Activated naive CD8-positive, alpha-beta T cell treated with anti-CD3 and anti-CD28 coated beads, Interleukin-2, amount 50 U/mL, for 16 hours (primary cell): ENCODE measurements around the gene CSRP2.

Experiments
- DNase-seq: peaks from one replicate; pipeline ENCODE4 v3.0.0-alpha.2; 2020; ENCODE audit warnings: low read depth, low spot score

CSRP2 gene

DNA sequence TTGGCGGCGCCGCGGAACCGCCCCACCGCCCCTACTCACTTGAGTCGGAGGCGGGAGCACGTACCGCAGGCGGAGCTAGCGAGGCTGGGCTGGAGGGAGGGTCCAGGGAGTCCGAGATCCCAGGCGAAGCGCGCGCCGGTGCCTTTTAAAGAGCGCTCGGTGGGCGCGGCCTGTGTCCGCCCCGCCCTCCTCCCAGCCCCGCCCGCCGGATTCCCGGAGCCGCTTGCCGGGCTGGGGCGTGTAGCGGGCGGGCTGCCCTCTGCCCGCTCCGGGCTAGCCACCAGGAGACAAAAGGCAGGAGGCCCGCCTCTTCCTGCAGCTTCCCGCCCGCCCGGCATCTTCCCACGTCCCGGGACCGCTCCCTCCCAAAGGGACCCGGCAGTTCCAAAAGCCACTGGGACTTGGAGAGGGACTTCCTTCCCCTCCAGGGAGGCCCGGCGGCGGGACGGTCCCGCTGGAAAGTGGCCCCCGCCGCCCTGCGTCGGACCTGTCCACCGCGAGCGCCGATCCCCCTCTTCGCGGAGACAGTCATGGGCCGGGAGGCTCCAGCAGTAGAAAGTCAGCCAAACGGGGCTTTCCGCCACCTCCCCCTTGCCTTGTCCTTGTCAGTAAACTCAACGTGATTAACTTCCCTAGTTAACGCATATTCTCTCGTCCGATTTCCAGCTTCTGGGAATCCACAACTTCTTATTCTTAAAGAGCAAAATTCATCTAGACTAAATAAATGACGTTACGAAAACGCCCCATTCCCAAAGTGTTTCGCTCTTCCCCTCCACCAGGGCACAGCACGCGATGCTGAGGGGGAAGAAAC lies at the start of gene CSRP2:
Gene CSRP2, minus strand, starts transcription at position 121 of the 811 bp plus-strand sequence. CDS start 12,759 bp downstream, outside the sequence.
- peak; percentile 12 for DNase-seq

DNA sequence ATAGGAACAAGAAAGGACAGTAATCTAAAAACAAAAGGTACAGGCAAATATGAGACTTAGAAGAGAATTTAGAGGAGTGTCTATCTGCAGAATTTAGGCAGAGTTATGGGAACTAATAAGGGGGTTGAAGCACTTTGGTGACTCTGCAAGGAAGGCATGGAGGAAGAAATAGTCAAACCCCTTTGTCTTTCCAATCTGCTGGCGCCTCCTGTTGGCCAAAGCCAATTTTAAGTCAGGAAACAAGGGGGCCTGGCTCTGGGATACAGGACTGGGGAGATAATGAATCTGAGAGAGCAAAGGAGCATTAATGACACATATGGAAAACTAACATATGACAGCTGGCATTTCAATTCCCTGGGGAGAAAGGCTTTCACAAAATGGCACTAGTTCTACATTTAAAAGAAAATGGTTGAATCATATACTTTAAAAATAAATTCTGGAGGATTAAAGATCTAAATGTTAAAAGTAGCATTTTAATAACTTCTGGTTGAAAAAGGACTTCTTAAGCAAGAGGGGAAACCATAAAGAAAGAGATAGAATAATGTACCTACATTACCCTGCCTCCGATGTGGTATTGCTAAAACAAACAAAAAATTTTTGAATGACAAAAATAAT lies 48.5 kb upstream of the CSRP2 start:
- DNase-seq: no peak

DNA sequence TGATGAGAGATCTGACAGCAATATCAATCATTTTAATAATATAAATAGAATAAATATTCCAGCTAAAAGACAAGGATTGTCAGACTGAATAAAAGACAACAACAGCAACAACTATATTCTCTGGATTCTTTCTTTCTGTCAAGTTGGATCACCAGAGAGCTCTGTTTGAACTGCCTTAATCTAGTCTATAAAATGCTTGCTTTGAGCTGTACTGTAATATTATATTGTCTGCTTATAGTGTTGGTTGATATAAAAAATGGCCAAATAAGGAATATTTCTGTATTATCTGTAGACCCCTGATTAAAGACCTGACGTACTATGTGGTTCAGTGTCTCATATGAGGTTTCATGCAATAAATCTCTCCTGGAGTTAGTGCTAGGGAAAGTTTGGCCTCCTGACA lies 46.3 kb upstream of the CSRP2 start:
- DNase-seq: no peak

DNA sequence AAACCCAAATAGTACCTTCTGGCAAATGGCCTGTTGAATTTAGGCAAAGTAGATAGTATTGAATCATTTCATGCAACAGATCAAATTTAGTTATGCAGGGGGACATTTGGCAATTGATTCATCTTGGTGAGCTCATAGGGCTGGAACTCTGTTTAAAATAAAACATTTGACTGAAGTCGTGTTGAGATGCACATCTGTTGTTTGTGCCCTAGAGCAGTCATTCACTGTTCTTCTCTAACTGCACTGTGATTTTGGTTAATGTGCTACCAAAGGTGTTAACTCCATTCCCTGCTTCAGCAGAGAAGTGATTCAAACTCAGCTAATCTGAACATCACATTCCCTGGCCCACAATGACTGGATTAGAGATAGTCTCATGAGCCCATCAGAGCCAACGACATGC lies 44.0 kb upstream of the CSRP2 start:
- no peak for DNase-seq

DNA sequence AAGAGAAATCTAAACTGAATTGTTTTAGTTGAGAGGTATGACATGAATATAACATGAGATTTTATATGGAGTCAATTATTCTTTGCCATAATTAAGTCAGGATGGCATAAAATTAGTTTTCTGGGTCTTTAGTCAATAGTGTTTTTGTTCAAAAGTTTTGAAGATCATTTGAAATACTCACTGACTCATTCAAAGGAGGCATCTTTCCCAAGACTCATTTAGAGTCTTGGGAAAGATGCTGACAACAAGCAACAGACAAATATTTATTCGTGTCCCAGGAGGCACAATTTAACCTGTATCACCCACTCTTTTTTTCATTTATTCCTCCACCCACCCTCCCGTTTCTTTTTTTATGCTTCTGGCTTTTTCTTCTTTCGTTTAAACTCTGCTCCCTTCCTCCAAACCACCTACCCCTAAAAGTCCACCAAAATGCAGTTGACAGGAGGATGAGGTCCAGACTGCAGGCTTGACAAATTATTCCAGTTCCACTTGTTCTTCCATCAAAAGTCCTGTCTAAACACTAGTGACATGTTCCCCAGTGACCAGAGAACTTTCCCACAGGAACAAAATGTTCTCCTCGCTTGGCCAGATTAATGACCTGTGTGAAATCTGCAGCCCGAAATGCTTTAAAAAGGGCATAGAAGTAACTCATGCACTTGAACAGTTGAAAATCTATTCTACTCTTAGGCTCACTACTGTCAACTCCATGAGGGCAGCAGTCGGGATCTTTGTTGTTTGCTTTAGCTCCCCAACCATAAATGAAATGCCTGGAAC lies 43.3 kb upstream of the CSRP2 start:
- no peak for DNase-seq

DNA sequence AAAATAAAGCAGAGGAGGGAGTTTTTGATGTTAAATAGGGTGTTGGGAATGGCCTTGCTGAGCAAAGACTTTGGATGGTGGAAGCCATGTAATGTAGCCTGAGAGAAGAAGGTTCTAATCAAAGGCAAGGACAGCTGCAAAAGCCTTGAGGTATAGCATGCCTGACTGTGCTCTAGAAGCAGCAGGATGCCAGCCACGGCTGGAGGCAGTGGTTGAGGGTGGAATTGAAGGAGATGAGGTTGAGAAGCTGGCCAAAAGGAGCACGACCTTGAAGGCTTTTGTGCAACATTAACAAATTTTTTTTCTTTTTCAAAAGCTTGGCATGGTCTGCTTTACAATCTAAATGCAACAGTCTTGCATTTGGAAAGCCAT lies 42.3 kb upstream of the CSRP2 start:
- DNase-seq: no peak

DNA sequence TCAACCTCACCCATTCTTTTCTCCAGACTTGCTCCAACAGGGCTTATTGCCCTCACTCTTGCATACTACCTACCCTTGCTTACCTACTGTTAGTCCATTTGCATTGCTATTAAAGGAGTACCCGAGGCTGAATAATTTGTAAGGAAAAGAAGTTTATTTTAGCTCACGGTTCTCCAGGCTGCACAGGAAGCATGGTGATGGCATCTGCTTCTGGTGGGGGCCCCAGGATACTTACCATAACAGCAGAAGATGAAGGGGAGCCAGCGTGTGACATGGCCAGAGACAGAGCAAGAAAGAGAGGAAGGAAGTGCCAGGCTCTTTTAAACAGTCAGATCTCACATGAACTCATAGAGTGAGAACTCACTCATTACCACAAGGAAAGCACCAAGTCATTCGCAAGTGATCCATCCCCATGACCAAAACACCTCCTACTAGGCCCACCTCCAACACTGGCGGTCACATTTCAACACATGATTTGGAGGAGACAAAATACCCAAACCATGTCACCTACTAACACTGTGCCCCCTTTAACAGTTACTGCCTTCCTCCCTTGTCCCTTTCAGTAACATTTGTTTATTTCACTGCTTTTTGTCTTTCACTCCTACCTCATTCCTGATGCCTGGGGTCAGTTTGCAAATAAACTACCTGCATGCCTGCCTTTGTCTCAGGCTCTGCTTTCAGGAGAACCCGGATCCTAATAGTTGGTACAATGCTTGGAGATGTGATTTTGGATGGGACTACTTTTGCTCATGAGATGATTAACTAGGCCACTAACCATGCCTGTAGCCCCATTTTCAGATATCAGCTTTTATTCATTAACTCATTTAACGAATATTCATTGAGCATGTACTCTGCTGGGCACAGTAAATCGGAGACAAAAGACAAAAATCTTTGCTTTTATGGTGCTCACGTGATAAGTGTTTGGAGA lies 41.6 kb upstream of the CSRP2 start:
- no peak for DNase-seq

DNA sequence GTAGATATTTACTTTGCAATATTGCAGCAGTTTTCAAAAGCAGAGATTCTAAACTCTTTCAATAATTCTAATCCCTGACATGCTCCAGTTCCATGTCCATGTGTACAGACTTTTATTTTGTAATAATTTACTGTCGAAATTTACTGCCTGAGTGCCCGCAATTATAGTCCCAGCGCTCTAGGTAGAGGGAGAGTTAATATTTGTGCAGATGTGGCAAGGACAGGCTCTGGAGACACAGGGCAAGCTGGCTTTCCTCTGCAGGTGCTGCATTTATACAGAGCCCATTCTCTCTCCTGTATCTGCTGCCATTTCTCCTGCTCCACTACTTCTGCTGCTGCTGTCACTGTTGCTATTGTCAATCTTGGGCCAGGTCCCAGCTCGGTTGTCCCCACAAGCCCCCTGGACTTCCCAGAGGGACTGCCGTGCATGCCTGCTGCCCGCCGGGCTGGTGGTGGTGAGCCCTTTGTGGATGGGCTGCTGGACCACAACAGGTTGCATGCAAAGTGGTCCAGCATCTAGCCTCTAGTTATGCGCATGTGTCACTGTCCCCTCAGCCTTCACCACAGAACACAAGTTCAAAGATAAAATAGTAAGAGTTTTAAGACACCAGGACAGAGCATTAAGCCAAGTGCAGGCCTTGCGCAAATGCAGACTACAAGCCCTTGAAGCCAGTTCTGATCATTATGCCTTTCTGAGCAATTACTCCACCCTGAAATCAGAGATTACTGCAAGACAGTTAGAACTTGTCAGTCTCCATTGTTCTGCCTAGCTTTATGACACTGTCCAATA lies 40.8 kb upstream of the CSRP2 start:
- DNase-seq: no peak

DNA sequence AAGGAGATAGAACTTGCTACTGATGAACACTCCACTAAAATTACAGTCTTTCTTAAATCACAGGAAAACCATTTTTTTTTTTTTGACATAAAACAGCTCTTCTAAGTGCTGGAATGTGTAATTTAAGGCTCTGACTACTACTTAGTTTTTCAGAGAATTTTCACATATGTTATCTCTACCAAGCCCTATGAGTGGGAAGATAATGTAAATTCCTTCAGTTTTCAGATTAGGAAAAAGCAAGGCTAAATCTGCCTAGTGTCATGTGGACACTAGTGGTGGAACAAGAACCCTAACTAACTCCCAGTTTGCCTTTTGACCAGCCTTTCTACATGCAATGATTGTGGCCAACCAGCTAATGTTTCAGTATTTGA lies 37.3 kb upstream of the CSRP2 start:
- DNase-seq: no peak

DNA sequence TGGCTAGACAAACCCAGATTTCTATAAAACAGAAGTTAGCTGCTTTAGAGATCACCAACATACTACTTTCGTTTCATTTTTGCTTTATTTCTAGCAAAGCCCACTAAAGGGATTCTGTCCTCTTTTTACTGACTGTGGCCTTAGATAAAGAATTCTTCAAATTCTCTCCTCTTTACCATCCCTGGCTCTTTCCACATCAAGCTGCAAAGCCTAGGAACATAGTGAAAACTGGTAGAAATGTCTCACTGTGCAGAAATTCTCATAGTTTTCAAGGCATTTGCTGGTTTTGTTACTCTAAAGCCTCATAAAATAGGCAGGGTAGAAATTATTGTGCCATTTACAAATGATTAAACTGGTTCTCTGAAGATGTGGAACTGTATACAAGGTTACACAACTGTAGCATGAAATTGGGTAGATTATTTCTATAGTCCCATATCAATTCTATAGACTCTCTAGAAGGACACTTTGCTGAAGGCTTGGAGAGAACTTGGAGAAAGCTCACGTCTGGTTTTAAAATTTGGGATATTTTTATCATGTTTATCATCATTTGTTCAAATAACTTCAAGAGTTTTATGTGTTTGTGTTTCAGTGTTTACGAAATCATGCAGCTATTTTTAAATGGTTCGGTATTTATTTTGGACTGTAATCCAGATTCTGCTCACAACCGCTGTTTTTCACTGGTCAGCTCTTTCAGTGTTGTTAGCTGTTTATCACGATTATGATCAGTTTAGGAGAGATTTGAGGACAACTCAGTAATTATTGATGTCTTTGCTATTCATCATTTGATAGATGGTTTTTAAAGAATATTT lies 36.7 kb upstream of the CSRP2 start:
- DNase-seq: no peak

DNA sequence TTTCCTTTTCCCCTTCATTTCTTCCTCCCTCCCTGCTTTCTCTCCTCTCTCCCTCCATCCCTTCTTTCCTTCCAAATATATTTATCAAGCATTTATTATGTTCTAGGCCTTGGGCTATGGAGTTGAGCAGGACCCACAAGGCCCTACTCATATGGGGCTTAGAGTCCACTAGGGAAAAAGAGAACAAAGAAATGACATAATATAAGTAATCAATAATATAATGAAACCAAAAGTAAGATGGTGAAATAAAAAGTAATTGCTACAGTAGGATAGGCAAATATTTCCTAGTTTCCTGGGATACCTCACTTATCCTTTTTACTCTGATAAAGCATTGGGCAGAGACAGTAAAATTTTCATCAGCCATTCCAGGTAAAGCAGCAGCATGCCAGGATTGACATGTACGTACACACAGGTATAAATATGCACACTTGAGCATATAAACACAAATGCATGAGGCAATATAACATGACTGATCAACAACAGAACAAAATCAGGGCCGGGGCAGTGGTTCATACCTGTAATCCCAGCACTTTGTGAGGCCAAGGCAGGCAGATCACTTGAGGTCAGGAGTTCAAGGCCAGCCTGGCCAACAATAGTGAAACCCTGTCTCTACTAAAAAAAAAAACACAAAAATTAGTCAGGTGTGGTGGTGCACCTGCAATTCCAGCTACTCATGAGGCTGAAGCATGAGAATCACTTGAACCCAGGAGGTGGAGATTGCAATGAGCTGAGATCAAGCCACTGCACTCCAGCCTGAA lies 35.5 kb upstream of the CSRP2 start:
- no peak for DNase-seq

DNA sequence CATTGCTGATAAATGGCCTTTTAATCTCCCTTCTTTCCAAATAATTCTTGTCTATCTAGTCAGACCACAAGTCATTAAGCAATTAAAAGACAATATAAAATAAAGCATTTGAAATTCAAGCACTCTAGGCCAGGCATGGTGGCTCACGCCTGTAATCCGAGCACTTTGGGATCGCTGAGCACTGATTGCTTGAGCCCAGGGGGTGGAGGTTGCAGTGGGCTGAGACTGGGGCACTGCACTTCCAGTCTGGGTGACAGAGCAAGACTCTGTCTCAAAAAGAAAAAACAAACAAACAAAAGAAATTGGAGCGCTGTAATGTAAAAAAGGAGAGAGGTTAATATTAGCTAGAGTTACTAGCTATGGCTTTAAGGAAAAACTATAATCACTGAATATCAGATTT lies 30.5 kb upstream of the CSRP2 start:
- no peak for DNase-seq

DNA sequence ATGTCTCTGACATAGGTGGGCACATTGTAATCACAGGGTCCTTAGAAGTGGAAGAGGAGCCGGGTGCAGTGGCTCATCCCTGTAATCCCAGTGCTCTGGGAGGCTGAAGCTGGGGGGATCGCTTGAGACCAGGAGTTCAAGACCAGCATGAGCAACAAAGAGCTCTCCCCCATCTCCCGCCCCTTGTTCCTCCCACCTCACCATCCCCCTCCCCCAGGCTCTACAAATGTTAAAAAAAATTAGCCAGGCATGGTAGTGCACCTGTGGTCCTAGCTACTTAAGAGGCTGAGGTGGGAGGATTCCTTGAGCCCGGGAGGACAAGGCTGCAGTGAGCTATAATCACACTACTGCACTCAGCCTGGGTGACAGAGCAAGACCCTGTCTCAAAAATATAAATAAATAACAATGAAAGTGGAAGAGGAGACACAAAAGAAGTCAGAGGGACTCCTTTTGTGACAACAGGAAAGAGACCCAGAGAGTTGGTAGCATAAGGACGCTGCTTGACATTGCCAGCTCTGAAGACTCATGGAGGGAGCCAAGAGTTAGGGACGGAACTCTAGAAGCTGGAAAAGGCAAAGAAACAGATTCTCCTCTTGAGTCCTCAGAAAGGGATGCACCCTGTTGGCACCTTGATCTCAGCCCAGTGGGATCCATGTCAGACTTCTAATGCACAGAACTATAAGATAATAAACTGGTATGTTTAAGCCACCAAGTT lies 29.6 kb upstream of the CSRP2 start:
- no peak for DNase-seq

DNA sequence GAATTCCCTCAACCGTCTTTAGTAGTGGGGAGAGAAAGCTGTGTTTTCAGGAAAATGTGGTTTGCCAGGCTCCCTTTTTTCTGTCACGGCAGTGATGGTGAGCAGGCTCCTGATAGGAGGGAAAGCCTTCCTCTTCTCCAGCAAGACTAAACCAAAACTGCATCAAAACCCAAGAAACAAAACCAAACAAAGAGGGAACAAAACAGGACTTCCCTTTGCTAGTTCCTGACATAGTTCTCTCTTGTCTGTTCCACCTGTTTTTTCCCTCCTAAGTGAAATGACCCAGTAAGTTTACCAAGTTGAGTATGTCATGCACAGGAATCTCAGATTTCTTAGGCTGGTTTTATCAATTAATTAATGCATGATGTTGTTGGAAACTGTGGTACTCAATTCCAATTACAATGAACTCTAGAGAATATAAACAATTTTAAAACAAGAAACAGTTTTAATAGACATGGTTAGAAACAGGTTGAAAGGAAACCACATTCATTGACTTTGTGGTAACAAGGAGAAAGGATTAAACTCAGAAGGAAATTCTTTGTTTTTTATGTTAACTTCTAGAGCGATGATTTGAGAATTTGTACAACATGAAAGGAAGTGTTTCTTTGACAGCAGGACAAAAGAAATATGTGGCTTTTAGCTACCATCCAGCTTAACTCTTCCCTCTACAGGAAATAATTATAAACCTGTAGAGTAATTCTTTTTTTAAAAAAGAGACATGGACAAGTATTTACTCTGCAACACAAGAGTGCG lies 23.0 kb upstream of the CSRP2 start:
- DNase-seq: no peak

DNA sequence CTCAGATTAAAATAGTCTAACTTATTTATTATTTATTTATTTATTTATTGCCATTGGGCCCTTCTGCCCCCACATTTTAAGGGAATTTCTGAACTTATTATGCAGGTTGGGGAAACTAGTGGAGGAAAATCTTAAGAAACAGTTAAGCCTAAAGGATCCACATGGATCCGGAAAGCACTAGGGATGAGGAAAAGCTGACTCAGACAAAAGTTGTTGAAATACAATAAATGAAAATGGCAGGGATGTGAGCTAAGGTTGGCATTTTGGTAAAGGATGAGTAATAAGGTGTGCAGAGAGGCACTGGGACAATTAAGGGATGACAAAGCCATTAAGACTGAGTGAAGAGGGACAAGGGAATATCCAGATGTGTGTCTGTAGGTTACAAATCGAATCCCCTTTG lies 20.7 kb upstream of the CSRP2 start:
- DNase-seq: no peak

DNA sequence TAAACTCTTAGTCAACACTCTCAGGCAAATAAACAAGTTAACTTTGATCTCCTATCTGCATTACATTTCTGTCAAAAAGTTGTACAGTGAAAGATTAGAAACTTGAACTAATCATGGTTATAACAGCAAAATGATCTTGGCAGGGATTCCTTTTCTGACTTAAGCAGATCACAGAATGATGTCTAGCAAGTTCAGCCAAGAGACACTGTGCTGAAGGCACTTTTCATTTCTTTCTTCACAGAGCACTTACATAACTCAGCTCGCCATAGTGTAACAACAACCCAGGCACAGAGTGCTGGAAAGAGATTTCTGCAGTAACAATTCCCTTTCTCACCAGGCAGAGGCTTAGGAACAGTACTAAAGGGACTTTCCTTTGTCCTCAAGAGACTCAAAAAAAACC lies 19.6 kb upstream of the CSRP2 start:
- no peak for DNase-seq

DNA sequence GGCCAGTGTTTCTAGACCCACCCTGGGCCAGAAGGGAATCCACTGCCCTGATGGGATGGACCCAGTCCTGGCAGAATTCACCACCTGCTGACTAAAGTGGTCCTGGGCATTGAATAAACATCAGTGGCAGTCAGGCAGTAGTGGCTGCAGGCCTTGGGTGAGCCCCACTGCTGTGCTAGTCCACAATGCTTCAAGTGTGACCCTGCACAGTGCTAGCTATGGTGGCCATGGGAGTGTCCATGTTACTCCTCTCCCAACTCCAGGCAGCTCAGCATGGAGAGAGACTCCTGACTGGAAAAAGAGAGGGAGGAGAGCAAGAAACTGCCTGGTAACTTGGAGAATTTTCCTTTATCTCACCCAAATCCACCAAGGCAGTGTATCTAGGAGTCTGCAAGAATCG lies 17.5 kb upstream of the CSRP2 start:
- DNase-seq: no peak

DNA sequence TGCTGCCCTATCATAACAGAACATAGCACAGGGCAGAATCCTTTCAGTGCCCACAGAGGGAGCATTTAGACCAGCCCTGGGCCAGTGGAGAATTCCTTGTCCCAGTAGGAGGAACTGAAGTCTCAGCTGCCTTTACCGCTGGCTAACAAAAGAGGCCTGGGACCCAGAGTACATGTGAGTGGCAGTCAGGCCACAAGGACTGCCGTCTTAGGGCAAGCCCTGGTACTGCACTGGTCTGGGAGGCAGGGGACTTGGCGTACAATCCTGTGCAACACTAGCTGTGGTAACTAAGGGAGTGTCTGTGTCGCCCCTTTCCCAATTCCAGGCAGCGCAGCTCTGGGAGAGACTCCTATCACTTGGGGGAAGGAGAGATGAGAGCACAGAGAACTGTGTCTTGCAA lies 17.0 kb upstream of the CSRP2 start:
- DNase-seq: no peak
